Gastroesophageal sphincter (tissue), 3 donors: ENCODE measurements around the gene AGBL4.

ENCODE experiments used
- EP300 ChIP-seq: sonication (generic); formaldehyde crosslinking; IDR thresholded peaks from one replicate; pipeline ENCODE4 v1.6.1; 2017; ENCODE audit warnings: antibody characterized with exemption, mild to moderate bottlenecking
- POLR2A ChIP-seq, 2 donors: fragments of 450-650 bp; IDR thresholded peaks; one replicate each; pipeline ENCODE4 v1.6.1; 2017; ENCODE audit warnings: antibody characterized with exemption in 2 of 2, mild to moderate bottlenecking in 2 of 2, moderate library complexity in 1 of 2
- POLR2AphosphoS5 ChIP-seq: sonication (generic); formaldehyde crosslinking; IDR thresholded peaks from one replicate; pipeline ENCODE4 v1.6.1; 2017; ENCODE audit warnings: antibody characterized with exemption
- TF ChIP-seq, protein P1 (sequence below), 4 experiments: fragments of 200-600 bp in 2 of 4; fragments of 450-650 bp in 2 of 4; sonication (generic) in 1 of 4; IDR thresholded peaks; one replicate each; pipeline ENCODE4 v1.5.1; 2017 to 2019; ENCODE audit warnings: antibody characterized with exemption in 4 of 4, mild to moderate bottlenecking in 2 of 4, moderate library complexity in 2 of 4

DNA sequence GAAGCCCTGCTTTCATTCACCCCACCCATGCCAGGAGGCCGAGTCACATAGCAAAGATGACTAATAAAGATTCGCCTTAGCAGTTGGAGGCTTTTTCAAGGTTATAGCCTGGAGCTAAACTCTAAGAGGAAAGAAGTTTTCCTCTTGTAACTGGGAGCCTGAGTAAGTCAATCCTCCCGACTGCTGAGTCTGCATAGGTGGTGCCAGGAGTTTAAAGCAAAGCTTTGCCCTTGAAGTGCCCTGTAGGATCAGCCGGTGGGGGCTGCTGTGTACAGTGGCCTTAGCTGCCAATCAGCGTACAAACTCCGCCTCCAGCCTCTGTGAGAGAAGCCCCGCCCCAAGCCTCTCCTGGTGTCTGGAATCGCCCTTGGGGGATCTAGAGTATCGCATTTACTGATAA lies 1404.2 kb downstream of the AGBL4 start:
- TF ChIP-seq, protein P1, sequence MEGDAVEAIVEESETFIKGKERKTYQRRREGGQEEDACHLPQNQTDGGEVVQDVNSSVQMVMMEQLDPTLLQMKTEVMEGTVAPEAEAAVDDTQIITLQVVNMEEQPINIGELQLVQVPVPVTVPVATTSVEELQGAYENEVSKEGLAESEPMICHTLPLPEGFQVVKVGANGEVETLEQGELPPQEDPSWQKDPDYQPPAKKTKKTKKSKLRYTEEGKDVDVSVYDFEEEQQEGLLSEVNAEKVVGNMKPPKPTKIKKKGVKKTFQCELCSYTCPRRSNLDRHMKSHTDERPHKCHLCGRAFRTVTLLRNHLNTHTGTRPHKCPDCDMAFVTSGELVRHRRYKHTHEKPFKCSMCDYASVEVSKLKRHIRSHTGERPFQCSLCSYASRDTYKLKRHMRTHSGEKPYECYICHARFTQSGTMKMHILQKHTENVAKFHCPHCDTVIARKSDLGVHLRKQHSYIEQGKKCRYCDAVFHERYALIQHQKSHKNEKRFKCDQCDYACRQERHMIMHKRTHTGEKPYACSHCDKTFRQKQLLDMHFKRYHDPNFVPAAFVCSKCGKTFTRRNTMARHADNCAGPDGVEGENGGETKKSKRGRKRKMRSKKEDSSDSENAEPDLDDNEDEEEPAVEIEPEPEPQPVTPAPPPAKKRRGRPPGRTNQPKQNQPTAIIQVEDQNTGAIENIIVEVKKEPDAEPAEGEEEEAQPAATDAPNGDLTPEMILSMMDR (IDR thresholded peaks at IDR 0.05) = no peak
- TF ChIP-seq POLR2A (IDR thresholded peaks at IDR 0.05) (no peak), POLR2AphosphoS5 (no peak), EP300 (no peak)
